HepG2 (cell line): Measurements from ENCODE around the gene MNT. TPM values are rescaled to one million over a fixed set of nuclear protein-coding genes. Genes with fewer than 3 reads are reported as not detected.
A peak's percentile ranks its signal among the peaks of the same experiment; 100 is the strongest.

Source experiments
- BRCA1 ChIP-seq: sonication (generic); formaldehyde crosslinking; IDR thresholded peaks from 2 replicates; pipeline ENCODE4 v1.4.0; 2020; ENCODE audit warnings: missing genetic modification reagents
- CHD2 ChIP-seq: IDR thresholded peaks from 2 replicates; pipeline ENCODE4 v1.6.1; 2011; ENCODE audit warnings: low read depth, low read length, improper control_type of control experiment
- SP2 ChIP-seq: sonication (generic); formaldehyde crosslinking; IDR thresholded peaks from 2 replicates; pipeline ENCODE4 v1.5.1; 2020; ENCODE audit warnings: mild to moderate bottlenecking, missing genetic modification reagents
- THAP11 ChIP-seq: IDR thresholded peaks from 2 replicates; pipeline ENCODE4 v1.6.1; 2016; ENCODE audit warnings: missing biosample characterization, missing genetic modification reagents
- ZNF569 ChIP-seq: sonication (generic); formaldehyde crosslinking; IDR thresholded peaks from 2 replicates; pipeline ENCODE4 v1.5.0; 2020; ENCODE audit warnings: mild to moderate bottlenecking, missing genetic modification reagents, moderate library complexity, borderline replicate concordance
- ZNF841 ChIP-seq: sonication (generic); formaldehyde crosslinking; IDR thresholded peaks from 2 replicates; pipeline ENCODE4 v1.8.1; 2023; ENCODE audit warnings: missing genetic modification reagents, borderline replicate concordance
- polyA plus RNA-seq, 8 experiments: library from polyadenylated mRNA; depleted of rRNA in 3 of 8; stranded (reverse) in 7 of 8; unstranded in 1 of 8; fragments of >200 nt; fragmentation: Illumina TruSeq in 4 of 8; extraction: Trizol in 4 of 8; gene quantifications; 2 replicates each; pipeline versions ENCODE4 v1.2.1 to v1.2.3, GENCODE V29; 2011 to 2016; ENCODE audit warnings: low read depth in 4 of 8, missing spikeins in 1 of 8, mixed read lengths in 1 of 8; ENCODE audit not compliant: insufficient read depth in 1 of 8
- total RNA-seq, 5 experiments: library from RNA; depleted of rRNA; stranded (reverse); fragments of >200 nt; fragmentation: Illumina TruSeq; extraction: Trizol; gene quantifications; 2 replicates each; pipeline ENCODE4 v1.2.3, GENCODE V29; 2016; ENCODE audit warnings: low read depth in 1 of 5
- TF ChIP-seq, protein P1 (sequence below): sonication (generic); formaldehyde crosslinking; IDR thresholded peaks from 2 replicates; pipeline ENCODE4 v1.9.0; 2021; ENCODE audit warnings: missing genetic modification reagents, borderline replicate concordance
- TF ChIP-seq, protein P2 (sequence below): sonication (generic); formaldehyde crosslinking; IDR thresholded peaks from 2 replicates; pipeline ENCODE4 v1.5.0; 2020; ENCODE audit warnings: mild to moderate bottlenecking, low read depth, missing genetic modification reagents, borderline replicate concordance
- TF ChIP-seq, protein P3 (sequence below): sonication (generic); formaldehyde crosslinking; IDR thresholded peaks from 2 replicates; pipeline ENCODE4 v1.4.0; 2020; ENCODE audit warnings: missing genetic modification reagents
- TF ChIP-seq, protein P4 (sequence below): sonication (generic); formaldehyde crosslinking; IDR thresholded peaks from 2 replicates; pipeline ENCODE4 v1.4.0; 2020; ENCODE audit warnings: missing genetic modification reagents
- TF ChIP-seq, protein P5 (sequence below): sonication (generic); formaldehyde crosslinking; IDR thresholded peaks from 2 replicates; pipeline ENCODE4 v1.4.0; 2020; ENCODE audit warnings: mild to moderate bottlenecking, low read depth, missing genetic modification reagents
- TF ChIP-seq, protein P6 (sequence below): sonication (generic); formaldehyde crosslinking; IDR thresholded peaks from 2 replicates; pipeline ENCODE4 v1.4.0; 2020; ENCODE audit warnings: missing genetic modification reagents, mild to moderate bottlenecking, borderline replicate concordance

The MNT gene
- total and polyA plus RNA-seq, 2 of the 13 experiments (the other 11 are each of a cell fraction or from before 2014, with no cell fraction given) = 2.1 to 3.5 TPM

DNA sequence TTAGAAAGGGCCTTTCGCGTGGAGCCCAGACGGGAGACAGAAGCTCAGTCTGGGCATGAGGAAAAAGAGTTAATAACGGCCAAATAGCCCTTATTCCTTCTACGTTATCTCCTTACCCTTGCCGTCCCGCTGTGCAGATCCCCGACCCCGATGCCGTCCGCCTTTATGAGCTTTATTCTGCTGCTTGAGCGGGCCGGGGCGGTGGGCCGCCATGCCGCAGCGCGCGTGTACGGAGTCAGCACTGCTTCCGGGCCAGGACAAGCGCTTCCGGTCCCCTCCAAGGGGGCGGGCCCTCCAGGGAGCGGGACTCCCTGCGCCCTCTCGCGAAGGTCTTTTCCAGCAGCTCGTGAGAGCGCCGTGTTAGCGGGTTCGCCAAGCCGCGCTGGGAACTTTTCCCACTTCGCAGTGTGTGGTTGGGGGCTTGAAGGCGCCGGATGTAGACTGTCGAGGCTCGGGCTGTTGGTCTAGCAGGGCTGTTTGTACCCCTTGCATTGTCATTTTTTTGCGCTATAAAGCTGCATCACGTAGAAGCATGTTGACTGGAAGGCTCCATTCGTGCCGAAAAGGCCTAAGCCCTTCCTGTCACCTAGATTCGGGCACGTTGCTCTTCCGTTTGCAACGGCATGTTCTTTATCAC lies 64.5 kb downstream of the MNT start, which contains the start of gene TSR1 (continued):
- TF ChIP-seq, protein P1, sequence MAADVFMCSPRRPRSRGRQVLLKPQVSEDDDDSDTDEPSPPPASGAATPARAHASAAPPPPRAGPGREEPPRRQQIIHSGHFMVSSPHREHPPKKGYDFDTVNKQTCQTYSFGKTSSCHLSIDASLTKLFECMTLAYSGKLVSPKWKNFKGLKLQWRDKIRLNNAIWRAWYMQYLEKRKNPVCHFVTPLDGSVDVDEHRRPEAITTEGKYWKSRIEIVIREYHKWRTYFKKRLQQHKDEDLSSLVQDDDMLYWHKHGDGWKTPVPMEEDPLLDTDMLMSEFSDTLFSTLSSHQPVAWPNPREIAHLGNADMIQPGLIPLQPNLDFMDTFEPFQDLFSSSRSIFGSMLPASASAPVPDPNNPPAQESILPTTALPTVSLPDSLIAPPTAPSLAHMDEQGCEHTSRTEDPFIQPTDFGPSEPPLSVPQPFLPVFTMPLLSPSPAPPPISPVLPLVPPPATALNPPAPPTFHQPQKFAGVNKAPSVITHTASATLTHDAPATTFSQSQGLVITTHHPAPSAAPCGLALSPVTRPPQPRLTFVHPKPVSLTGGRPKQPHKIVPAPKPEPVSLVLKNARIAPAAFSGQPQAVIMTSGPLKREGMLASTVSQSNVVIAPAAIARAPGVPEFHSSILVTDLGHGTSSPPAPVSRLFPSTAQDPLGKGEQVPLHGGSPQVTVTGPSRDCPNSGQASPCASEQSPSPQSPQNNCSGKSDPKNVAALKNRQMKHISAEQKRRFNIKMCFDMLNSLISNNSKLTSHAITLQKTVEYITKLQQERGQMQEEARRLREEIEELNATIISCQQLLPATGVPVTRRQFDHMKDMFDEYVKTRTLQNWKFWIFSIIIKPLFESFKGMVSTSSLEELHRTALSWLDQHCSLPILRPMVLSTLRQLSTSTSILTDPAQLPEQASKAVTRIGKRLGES (CRISPR knock-in tag) = no peak
- peak; percentile 91 for TF ChIP-seq CHD2
- TF ChIP-seq ZNF841 (CRISPR knock-in tag) = no peak
- TF ChIP-seq, protein P2, sequence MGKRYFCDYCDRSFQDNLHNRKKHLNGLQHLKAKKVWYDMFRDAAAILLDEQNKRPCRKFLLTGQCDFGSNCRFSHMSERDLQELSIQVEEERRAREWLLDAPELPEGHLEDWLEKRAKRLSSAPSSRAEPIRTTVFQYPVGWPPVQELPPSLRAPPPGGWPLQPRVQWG (CRISPR knock-in tag) = no peak
- TF ChIP-seq SP2 = peak; percentile 83
- TF ChIP-seq, protein P3, sequence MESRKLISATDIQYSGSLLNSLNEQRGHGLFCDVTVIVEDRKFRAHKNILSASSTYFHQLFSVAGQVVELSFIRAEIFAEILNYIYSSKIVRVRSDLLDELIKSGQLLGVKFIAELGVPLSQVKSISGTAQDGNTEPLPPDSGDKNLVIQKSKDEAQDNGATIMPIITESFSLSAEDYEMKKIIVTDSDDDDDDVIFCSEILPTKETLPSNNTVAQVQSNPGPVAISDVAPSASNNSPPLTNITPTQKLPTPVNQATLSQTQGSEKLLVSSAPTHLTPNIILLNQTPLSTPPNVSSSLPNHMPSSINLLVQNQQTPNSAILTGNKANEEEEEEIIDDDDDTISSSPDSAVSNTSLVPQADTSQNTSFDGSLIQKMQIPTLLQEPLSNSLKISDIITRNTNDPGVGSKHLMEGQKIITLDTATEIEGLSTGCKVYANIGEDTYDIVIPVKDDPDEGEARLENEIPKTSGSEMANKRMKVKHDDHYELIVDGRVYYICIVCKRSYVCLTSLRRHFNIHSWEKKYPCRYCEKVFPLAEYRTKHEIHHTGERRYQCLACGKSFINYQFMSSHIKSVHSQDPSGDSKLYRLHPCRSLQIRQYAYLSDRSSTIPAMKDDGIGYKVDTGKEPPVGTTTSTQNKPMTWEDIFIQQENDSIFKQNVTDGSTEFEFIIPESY (CRISPR knock-in tag) = 0 out of 2 replicates have a peak, but pooled peaks have one; percentile 5
- peak; percentile 92 for TF ChIP-seq THAP11 (CRISPR knock-in tag)
- TF ChIP-seq, protein P4, sequence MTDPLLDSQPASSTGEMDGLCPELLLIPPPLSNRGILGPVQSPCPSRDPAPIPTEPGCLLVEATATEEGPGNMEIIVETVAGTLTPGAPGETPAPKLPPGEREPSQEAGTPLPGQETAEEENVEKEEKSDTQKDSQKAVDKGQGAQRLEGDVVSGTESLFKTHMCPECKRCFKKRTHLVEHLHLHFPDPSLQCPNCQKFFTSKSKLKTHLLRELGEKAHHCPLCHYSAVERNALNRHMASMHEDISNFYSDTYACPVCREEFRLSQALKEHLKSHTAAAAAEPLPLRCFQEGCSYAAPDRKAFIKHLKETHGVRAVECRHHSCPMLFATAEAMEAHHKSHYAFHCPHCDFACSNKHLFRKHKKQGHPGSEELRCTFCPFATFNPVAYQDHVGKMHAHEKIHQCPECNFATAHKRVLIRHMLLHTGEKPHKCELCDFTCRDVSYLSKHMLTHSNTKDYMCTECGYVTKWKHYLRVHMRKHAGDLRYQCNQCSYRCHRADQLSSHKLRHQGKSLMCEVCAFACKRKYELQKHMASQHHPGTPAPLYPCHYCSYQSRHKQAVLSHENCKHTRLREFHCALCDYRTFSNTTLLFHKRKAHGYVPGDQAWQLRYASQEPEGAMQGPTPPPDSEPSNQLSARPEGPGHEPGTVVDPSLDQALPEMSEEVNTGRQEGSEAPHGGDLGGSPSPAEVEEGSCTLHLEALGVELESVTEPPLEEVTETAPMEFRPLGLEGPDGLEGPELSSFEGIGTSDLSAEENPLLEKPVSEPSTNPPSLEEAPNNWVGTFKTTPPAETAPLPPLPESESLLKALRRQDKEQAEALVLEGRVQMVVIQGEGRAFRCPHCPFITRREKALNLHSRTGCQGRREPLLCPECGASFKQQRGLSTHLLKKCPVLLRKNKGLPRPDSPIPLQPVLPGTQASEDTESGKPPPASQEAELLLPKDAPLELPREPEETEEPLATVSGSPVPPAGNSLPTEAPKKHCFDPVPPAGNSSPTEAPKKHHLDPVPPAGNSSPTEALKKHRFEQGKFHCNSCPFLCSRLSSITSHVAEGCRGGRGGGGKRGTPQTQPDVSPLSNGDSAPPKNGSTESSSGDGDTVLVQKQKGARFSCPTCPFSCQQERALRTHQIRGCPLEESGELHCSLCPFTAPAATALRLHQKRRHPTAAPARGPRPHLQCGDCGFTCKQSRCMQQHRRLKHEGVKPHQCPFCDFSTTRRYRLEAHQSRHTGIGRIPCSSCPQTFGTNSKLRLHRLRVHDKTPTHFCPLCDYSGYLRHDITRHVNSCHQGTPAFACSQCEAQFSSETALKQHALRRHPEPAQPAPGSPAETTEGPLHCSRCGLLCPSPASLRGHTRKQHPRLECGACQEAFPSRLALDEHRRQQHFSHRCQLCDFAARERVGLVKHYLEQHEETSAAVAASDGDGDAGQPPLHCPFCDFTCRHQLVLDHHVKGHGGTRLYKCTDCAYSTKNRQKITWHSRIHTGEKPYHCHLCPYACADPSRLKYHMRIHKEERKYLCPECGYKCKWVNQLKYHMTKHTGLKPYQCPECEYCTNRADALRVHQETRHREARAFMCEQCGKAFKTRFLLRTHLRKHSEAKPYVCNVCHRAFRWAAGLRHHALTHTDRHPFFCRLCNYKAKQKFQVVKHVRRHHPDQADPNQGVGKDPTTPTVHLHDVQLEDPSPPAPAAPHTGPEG (CRISPR knock-in tag) = peak; percentile 58; the same call in 1 of the 2 replicates
- peak; percentile 76; the same call in 1 of the 2 replicates for TF ChIP-seq BRCA1 (CRISPR knock-in tag)
- TF ChIP-seq ZNF569 (CRISPR knock-in tag) = 0 out of 2 replicates have a peak, but pooled peaks have one; percentile 47
- TF ChIP-seq, protein P5, sequence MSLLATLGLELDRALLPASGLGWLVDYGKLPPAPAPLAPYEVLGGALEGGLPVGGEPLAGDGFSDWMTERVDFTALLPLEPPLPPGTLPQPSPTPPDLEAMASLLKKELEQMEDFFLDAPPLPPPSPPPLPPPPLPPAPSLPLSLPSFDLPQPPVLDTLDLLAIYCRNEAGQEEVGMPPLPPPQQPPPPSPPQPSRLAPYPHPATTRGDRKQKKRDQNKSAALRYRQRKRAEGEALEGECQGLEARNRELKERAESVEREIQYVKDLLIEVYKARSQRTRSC (CRISPR knock-in tag) = 0 out of 2 replicates have a peak, but pooled peaks have one; percentile 75
- TF ChIP-seq, protein P6, sequence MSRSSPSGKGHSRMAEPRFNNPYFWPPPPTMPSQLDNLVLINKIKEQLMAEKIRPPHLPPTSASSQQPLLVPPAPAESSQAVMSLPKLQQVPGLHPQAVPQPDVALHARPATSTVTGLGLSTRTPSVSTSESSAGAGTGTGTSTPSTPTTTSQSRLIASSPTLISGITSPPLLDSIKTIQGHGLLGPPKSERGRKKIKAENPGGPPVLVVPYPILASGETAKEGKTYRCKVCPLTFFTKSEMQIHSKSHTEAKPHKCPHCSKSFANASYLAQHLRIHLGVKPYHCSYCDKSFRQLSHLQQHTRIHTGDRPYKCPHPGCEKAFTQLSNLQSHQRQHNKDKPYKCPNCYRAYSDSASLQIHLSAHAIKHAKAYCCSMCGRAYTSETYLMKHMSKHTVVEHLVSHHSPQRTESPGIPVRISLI (CRISPR knock-in tag) = no peak
